Parathyroid adenoma (tissue), 2 donors: Measurements from ENCODE around the gene RAVER2.

Experiments used
- H2AFZ ChIP-seq: fragments of 300-600 bp; sonication (generic); one replicate; pipeline ENCODE4 v1.7.0; 2017; ENCODE audit warnings: antibody characterized with exemption, mild to moderate bottlenecking
- H3K27ac ChIP-seq: fragments of 300-600 bp; sonication (generic); one replicate; pipeline ENCODE4 v1.7.0; 2017
- H3K27me3 ChIP-seq: fragments of 300-600 bp; sonication (generic); one replicate; pipeline ENCODE4 v1.7.0; 2017; ENCODE audit warnings: low read length; ENCODE audit not compliant: control insufficient read depth, insufficient read depth
- H3K36me3 ChIP-seq: fragments of 300-600 bp; sonication (generic); one replicate; pipeline ENCODE4 v1.7.0; 2017; ENCODE audit warnings: low read length; ENCODE audit not compliant: control insufficient read depth, insufficient read depth
- H3K4me1 ChIP-seq: fragments of 300-600 bp; sonication (generic); one replicate; pipeline ENCODE4 v1.7.0; 2017; ENCODE audit warnings: control low read depth
- H3K4me2 ChIP-seq: fragments of 300-600 bp; sonication (generic); one replicate; pipeline ENCODE4 v1.7.0; 2017; ENCODE audit warnings: low read length
- H3K4me3 ChIP-seq: fragments of 300-600 bp; sonication (generic); one replicate; pipeline ENCODE4 v1.7.0; 2017; ENCODE audit warnings: low read depth, low read length
- H3K79me2 ChIP-seq: fragments of 300-600 bp; sonication (generic); one replicate; pipeline ENCODE4 v1.7.0; 2017; ENCODE audit warnings: control low read depth
- H3K9ac ChIP-seq: fragments of 300-600 bp; sonication (generic); one replicate; pipeline ENCODE4 v1.7.0; 2017; ENCODE audit warnings: mild to moderate bottlenecking
- H3K9me3 ChIP-seq: fragments of 300-600 bp; sonication (generic); one replicate; pipeline ENCODE4 v1.7.0; 2017; ENCODE audit warnings: low read length; ENCODE audit not compliant: control insufficient read depth
- TF ChIP-seq, protein P1 (sequence below): fragments of 300-600 bp; sonication (generic); IDR thresholded peaks from one replicate; pipeline ENCODE4 v1.7.0; 2017; ENCODE audit warnings: antibody characterized with exemption, mild to moderate bottlenecking
- donor health status: primary hyperparathyroidism.

The RAVER2 gene

DNA sequence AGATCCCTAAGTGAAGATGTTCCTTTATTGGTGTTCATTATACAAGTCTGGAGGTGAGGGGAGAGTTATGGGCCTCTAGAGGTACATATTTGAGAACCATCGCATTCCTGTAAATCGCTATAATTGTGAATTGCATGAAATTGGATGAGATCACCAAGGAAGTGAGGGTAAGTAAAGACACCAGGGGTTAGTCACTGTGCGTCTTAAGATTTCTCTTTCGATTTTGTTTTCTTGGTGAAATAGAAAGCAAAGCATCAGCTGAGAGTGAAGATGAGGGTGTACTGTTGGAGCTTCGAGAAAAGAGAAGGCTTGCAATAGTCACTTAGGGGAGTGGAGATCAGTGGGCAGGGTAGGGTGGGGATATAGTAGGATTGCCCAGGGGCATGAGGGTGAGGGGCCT lies 82.1 kb downstream of the RAVER2 start:
- Histone ChIP-seq H3K4me2 (no peak overlapping the region), H3K79me2 (no peaks in the 10 kb centered on the region), H3K9me3 (no peaks in the 10 kb centered on the region), H3K4me1 (no peaks in the 10 kb centered on the region), H3K36me3 (no peaks in the 10 kb centered on the region), H3K9ac (no peak overlapping the region), H2AFZ (no peak overlapping the region), H3K4me3 (no peak overlapping the region), H3K27ac (no peak overlapping the region), H3K27me3 (no peaks in the 10 kb centered on the region)
- TF ChIP-seq, protein P1, sequence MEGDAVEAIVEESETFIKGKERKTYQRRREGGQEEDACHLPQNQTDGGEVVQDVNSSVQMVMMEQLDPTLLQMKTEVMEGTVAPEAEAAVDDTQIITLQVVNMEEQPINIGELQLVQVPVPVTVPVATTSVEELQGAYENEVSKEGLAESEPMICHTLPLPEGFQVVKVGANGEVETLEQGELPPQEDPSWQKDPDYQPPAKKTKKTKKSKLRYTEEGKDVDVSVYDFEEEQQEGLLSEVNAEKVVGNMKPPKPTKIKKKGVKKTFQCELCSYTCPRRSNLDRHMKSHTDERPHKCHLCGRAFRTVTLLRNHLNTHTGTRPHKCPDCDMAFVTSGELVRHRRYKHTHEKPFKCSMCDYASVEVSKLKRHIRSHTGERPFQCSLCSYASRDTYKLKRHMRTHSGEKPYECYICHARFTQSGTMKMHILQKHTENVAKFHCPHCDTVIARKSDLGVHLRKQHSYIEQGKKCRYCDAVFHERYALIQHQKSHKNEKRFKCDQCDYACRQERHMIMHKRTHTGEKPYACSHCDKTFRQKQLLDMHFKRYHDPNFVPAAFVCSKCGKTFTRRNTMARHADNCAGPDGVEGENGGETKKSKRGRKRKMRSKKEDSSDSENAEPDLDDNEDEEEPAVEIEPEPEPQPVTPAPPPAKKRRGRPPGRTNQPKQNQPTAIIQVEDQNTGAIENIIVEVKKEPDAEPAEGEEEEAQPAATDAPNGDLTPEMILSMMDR = no peak

DNA sequence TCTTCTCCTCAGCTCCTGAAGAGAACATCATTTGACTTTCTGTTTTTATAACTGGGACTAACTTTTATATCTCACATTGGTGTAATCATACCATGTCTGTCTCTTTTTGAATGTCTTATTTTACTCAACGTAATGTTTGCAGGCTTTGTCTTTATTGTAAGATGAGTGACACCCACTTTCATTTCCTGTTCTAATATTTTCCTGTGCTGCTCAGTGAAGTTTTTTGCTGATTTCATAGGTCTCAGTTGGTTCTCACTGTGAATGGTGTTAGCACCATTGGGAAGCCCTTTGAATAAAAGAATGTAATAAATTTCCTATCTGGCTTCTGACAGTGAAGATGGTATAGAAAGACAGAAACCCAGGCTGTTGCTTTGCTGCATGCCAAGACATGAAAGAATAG lies 84.0 kb downstream of the RAVER2 start:
- Histone ChIP-seq H3K9ac (no peak overlapping the region), H3K79me2 (no peaks in the 10 kb centered on the region), H3K4me3 (no peak overlapping the region), H3K27me3 (no peaks in the 10 kb centered on the region), H3K4me2 (no peak overlapping the region), H3K36me3 (no peaks in the 10 kb centered on the region), H3K4me1 (no peaks in the 10 kb centered on the region), H3K9me3 (no peaks in the 10 kb centered on the region), H3K27ac (no peak overlapping the region), H2AFZ (no peak overlapping the region)
- TF ChIP-seq, protein P1 = no peak

DNA sequence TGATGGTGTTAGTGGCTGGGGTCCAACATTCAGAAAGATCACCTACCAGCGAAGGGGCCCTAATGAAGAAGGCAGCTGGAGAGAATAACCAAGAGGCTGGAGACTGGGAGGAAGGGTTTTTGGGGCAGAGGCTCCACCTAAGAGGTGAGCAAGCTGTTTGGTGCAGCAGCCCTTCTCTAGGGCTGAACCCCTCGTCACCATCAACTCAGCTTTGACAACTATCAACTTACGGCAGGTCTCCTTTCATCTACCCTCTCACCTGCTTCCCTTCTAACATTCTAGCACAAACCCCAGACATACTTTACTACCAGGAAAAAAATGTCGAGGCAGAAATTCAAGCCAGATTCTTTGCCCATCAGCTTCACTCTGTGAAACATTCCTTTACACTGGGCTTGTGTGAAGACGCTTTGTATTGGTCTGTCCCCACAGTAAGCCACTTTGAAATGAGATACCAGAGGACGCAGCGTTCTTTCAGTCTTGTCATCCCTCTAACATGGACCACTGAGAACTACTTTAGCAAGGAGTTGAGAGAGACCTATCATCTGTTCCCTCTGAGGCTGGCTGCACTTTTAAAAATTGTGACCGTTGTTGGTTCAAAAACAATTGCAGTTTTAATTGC lies 84.6 kb downstream of the RAVER2 start:
- H2AFZ ChIP-seq = no peak overlapping the region
- no peak overlapping the region for H3K4me2 ChIP-seq
- H3K27ac ChIP-seq = no peak overlapping the region
- no peaks in the 10 kb centered on the region for H3K79me2 ChIP-seq
- TF ChIP-seq, protein P1 = no peak
- no peaks in the 10 kb centered on the region for H3K36me3 ChIP-seq
- H3K4me1 ChIP-seq = no peaks in the 10 kb centered on the region
- no peak overlapping the region for H3K9ac ChIP-seq
- no peaks in the 10 kb centered on the region for H3K9me3 ChIP-seq
- H3K27me3 ChIP-seq = no peaks in the 10 kb centered on the region
- H3K4me3 ChIP-seq = no peak overlapping the region

DNA sequence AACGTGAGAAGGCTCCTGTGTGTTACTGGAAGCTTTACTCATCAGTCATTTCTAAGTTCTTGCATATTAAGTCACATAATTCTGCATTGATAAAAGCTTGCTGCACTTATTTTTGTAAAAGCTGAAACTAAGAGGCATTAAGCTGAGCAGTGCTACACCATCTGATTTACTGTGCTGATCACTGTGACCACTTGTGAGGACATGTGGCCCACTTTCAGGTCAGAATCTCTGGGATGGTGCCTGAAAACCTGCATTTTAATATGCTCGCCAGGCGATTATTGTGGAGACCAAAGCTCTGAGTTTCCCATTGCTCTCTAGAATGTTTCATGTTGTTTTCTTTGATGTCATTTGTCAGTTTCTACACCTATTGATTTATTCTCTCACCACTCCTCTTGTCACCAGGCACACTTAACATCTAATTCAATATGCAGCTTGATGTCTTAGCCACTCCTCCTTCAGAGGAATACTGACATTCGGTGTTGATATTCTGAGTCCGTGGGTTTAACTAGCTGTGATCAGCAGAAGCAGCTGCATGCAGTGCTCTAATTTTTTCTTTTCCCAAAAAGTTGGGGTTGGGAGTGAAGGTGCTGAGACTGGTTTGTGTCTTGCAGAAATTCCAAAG lies 85.3 kb downstream of the RAVER2 start:
- H3K9me3 ChIP-seq = no peaks in the 10 kb centered on the region
- no peak overlapping the region for H3K4me3 ChIP-seq
- H3K9ac ChIP-seq = no peak overlapping the region
- H3K36me3 ChIP-seq = no peaks in the 10 kb centered on the region
- TF ChIP-seq, protein P1 = no peak
- H3K27me3 ChIP-seq = no peaks in the 10 kb centered on the region
- H3K4me1 ChIP-seq = no peaks in the 10 kb centered on the region
- no peak overlapping the region for H3K27ac ChIP-seq
- H3K4me2 ChIP-seq = no peak overlapping the region
- H2AFZ ChIP-seq = no peak overlapping the region
- H3K79me2 ChIP-seq = no peaks in the 10 kb centered on the region

DNA sequence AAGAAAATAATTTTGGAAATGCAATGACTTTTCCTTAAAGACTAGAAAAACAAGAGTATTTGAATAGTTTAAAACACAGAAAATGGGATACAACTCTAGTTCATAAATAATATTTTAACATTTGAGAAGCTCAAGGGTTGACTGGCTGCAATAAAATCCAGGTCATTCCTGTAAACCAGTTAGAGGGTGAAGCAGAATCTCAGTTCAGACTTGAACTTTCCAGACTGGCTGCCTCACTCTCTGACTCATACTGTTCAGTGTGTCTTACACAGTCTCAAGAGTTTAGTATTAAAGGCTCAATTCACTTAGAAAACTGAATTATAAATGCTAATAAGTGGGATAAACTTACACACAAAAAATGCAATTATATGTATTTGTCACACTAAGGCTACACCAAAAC lies 89.9 kb downstream of the RAVER2 start:
- TF ChIP-seq, protein P1 = no peak
- Histone ChIP-seq H3K9ac (no peak overlapping the region), H3K79me2 (no peaks in the 10 kb centered on the region), H3K4me3 (no peak overlapping the region), H3K4me2 (no peak overlapping the region), H3K36me3 (no peaks in the 10 kb centered on the region), H3K27me3 (no peaks in the 10 kb centered on the region), H3K9me3 (no peaks in the 10 kb centered on the region), H3K27ac (no peak overlapping the region), H3K4me1 (no peaks in the 10 kb centered on the region), H2AFZ (no peak overlapping the region)
